DMS79 (cell line): ENCODE data around the gene COMMD10.

ENCODE experiments used
- DNase-seq: peaks from one replicate; lab custom pipeline; 2025; lab: John Stamatoyannopoulos, UW

The COMMD10 gene

GRCh38 chr5:116292321-116292720 is 207.5 kb downstream of the COMMD10 start:
- no peak for DNase-seq

GRCh38 chr5:116296335-116297072 is 211.7 kb downstream of the COMMD10 start:
- no peak for DNase-seq

- no peak for DNase-seq
Measured at GRCh38 chr5:116297296-116297814, 212.5 kb downstream of the COMMD10 start.

- DNase-seq: no peak
Measured at GRCh38 chr5:116299746-116300640, 215.2 kb downstream of the COMMD10 start.

GRCh38 chr5:116301110-116301509 is 216.3 kb downstream of the COMMD10 start:
- DNase-seq: no peak

- DNase-seq: no peak
Measured at GRCh38 chr5:116303340-116303739, 218.5 kb downstream of the COMMD10 start.

GRCh38 chr5:116303810-116304209 is 219.0 kb downstream of the COMMD10 start:
- DNase-seq: no peak

- DNase-seq: no peak
Measured at GRCh38 chr5:116305899-116306298, 221.1 kb downstream of the COMMD10 start.

GRCh38 chr5:116306846-116307245 is 222.0 kb downstream of the COMMD10 start:
- no peak for DNase-seq

GRCh38 chr5:116308391-116308790 is 223.6 kb downstream of the COMMD10 start:
- no peak for DNase-seq

GRCh38 chr5:116313366-116313765 is 228.5 kb downstream of the COMMD10 start:
- DNase-seq: no peak

- DNase-seq: no peak
Measured at GRCh38 chr5:116315531-116315930, 230.7 kb downstream of the COMMD10 start.

- DNase-seq: no peak
Measured at GRCh38 chr5:116318091-116318854, 233.4 kb downstream of the COMMD10 start.

GRCh38 chr5:116320486-116320885 is 235.7 kb downstream of the COMMD10 start:
- DNase-seq: no peak

- no peak for DNase-seq
Measured at GRCh38 chr5:116329503-116329902, 244.7 kb downstream of the COMMD10 start.

- DNase-seq: no peak
Measured at GRCh38 chr5:116340799-116341198, 256.0 kb downstream of the COMMD10 start.
